ENCODE results near the gene ST14.
A peak's percentile ranks its signal among the peaks of the same experiment; 100 is the strongest.

The ST14 gene

DNA sequence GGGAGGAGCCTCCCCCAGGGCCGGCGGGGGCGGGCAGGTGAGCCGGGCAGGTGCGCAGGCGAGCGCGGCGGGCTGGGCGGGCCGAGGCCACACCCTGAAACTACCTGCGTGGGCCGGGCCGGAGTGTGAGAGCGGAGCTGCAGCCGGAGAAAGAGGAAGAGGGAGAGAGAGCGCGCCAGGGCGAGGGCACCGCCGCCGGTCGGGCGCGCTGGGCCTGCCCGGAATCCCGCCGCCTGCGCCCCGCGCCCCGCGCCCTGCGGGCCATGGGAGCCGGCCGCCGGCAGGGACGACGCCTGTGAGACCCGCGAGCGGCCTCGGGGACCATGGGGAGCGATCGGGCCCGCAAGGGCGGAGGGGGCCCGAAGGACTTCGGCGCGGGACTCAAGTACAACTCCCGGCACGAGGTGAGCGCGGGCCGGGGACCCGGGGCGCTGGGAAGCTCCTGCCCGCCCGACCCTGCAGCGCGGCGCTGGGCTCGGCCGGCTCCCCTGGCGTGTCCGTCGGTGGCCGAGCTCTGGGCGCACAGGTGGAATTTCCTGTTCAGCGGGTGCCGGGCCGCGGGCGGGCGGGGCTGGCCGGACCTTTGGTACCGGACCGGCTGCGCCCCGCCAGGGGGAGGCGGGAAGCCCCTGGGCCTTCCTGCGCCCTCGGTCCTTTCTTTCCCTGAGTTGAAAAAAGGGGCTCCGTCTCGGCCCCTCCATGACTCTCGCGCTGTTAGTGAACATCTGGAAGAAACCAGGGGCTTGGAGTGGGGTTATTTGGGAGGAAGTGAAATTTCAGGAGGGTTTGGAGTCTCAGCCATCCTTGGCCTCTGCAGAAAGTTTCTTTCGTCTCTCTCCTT, at the start of gene ST14:
Gene ST14 (plus strand): TSS at position 126 of the 841 bp plus-strand sequence. CDS start 198 bp downstream, at position 324.
- DNase-seq (ENCODE audit: low read depth in 3 of 3), result no peak

DNA sequence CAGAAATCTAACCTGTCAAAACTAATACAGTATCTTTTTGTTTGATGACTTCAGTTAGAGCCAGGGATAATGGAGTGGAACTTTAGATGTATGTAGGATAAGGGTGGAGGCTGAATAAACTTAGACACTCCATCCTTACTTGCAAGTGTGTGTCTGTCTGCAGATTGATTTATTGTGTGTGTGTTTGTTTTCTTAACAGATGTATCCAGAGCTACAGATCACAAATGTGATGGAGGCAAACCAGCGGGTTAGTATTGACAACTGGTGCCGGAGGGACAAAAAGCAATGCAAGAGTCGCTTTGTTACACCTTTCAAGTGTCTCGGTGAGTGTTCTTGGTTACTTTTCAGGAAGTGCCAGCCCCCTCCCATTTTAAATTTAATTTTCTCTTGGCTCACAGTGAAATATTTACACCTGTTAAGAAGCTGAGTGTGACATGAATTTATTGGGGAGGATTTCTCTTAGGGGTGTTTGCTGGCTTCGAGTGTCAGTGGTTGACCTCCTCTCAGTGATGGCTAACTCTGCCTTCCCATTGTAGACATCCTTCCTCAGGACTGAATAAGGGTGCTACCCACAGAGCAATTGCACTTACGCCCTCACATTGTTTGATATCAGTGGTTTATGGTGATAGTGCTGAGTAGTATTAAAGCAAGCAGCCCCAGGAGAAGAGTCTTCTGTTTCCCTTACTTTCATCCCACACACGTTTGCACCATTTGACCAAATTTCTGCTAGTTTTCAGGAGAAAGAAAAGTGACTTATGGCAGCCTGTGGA, 49.1 kb upstream of the ST14 start:
- DNase-seq (ENCODE audit: low read depth in 3 of 3), result no peak

DNA sequence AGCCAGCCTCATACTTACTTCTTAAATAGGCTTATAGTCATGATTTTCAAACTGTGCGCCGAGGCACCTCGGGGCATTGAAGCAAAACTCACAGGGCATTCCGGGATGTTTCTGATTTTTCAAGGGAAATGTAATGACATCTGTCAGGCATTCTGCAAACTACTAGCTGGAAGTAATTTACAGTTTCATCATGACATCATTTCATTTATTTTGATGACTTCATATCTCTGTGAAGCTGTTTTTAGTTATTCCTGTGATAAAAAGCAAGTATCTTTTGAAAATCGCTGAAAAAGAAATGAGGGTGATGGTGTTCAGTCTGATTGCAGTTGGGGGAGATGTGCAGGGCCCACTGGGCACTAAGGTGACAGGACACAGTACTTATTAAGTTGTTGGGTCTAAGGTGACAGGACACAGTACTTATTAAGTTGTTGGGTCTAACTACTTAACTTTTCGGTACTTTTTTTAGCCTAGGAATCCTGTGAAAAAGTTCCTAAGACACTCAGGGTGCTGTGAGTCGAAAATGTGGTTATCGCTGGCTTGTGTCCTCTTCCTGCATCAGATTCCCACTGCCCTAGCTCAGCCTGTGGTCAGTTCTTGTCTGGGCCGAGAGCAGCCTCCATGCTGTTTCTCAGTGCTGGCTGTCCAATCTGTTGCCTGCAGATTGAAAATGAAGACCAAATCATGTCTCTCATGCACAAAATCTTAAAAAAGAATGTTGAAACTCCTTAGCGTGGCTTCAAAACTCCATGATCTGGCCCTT, 47.3 kb upstream of the ST14 start:
- DNase-seq (ENCODE audit: low read depth in 3 of 3), result no peak

DNA sequence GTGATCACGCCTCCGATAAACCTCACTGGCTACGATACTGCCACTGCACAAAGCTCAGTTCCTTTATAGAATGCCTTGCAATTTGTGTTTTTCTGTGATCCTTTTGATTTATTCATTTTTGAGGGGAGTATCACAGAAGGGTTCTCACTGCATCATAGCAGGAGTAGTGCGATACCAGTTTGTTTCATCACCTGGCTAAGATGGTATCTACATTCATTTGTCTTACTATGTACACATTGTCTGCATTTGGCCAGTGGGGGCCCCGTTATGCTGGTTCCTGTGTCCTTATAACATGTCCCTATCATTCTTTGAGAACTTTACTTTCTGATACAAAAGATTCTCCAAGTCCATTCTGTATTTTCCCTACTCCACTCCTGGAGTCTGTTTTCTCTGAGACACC, 45.3 kb upstream of the ST14 start:
- no peak for DNase-seq (ENCODE audit: low read depth in 3 of 3)

GRCh38 chr11:130114726-130115125, 44.9 kb upstream of the ST14 start:
- no peak for DNase-seq (ENCODE audit: low read depth in 3 of 3)

DNA sequence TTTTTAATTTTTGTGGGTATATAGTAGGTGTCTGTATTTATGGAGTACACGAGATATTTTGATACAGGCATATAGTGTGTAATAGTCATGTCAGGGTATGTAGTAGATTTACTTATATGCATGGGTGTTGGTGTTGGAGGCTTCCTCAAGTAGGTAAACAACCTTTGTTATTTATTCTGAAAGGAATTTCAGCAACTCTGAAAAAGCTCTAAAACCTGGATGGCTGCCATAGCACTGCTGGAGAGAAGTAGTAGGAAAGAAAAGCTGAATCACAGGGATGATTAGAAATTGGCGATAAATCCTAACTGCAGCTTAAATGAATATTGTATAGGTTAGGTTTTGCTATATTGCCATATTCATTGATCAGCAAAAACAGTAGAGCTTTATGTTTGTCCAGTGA, 44.4 kb upstream of the ST14 start:
- DNase-seq (ENCODE audit: low read depth in 3 of 3), result no peak

DNA sequence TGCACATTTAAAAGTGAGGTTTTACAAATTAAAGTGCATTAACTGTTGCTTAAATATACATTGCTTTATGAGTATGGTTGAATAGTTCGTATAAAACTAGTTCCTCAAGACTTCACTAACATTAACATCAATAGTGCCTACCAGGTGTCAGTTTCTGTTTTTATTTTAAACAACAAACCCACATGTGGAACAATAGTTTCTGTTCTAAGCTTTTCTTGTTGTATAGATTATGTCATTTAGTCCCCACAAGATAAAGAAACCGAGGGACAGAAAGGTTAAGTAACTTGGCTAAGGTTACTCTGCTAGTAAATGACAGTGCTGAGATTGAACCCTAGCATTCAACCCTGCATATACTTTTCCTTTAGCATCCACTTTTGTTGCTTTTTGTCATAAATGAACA, 41.4 kb upstream of the ST14 start:
- no peak for DNase-seq (ENCODE audit: low read depth in 3 of 3)

GRCh38 chr11:130118636-130119387, 40.8 kb upstream of the ST14 start:
- peak in 1 of 3 donors; percentile 4 for DNase-seq (ENCODE audit: low read depth in 3 of 3)

DNA sequence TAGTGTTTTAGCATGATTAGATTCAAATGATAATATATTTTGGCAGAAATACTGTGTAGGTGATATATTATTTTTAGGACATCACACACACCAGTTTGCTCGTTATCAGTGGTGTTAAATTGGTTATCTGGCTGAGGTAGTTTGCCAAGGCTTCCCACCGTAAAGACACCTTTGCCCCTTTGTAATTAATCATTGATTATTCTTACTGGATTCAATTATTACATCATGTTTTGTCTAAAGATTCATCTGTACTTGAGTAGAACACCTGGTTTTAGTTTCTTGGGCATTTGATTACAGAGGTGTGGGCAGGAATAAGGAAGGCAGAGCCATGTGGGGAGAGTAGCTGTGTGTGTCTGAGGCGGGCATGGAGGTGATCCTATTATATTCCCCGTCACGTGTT, 39.5 kb upstream of the ST14 start:
- DNase-seq (ENCODE audit: low read depth in 3 of 3), result no peak

DNA sequence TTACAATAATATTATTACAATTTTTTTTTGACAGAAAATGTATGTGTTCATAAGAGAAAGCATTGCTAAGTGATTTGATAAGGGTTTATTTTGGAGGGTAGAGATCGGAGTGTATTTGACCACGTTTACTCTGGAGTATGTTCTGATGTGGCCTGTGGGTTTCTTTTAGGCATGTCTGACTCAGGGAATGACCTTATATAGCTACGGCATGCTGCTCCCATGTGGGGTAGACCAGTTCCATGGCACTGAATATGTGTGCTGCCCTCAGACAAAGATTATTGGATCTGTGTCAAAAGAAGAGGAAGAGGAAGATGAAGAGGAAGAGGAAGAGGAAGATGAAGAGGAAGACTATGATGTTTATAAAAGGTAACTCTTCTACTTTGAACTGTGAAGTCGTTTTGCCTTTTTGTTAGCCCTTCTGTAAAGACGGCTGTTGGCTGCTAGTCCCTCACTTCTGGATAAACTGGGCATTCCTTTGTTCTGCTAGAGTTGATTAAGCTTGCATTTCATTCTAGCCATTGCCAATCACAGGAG, 38.1 kb upstream of the ST14 start:
- peak in 1 of 3 donors; percentile 12 for DNase-seq (ENCODE audit: low read depth in 3 of 3)

DNA sequence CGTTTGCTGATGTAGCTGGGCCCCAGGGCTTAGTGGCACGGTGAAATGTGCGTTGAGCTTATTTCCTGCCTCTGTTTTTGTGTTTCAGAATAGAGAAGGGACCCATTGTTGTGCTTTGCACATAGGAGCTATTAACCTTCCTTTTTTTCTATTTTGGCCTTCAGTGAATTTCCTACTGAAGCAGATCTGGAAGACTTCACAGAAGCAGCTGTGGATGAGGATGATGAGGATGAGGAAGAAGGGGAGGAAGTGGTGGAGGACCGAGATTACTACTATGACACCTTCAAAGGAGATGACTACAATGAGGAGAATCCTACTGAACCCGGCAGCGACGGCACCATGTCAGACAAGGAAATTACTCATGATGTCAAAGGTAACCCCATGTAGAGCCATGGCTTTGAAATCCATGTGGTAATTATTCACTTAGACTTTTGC, 37.4 kb upstream of the ST14 start:
- DNase-seq (ENCODE audit: low read depth in 3 of 3), result peak in 2 of 3 donors; percentile 30 to 32

DNA sequence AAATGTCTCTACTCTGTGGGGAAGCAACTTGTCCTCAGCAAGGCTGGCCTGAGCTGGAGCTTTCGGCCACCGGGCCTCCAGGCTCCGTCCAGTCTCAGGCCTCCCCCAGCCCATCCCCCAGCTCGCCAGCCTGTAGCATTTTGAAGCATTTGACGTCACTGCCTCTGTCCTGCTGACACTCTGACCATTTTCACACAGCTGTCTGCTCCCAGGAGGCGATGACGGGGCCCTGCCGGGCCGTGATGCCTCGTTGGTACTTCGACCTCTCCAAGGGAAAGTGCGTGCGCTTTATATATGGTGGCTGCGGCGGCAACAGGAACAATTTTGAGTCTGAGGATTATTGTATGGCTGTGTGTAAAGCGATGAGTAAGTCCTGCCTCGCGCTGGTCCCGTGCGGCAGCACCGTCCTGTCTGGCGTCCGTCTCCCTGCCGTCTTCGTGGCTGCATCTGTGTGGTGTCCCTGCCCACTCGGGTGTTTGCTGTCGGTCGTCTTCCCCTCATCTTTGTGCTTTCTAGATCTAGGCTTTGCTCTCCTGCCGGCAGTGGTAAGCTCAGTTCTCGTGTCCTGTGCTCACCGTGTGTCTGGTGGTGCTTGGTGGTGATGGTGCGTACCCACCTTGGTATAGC, 36.1 kb upstream of the ST14 start:
- DNase-seq (ENCODE audit: low read depth in 3 of 3), result no peak

DNA sequence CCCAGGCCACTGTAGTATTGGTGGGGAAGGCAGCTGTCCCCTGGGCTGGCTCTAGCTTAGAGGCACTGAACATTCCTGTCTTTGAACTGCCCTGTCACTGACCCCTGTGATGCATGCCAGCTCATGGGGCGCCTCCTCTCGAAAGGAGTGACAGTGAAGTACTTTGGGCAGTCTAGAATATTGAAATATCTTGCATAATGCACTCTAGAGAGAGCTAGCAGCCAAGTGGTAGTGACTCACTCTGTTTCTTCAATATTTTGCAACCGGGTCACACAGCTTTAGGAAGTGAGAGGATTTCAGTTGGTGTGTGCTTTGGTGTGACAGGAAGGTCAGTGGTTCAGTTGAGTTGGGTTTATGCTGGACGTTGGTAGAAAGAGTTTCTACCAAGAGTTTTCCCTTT, 35.5 kb upstream of the ST14 start:
- DNase-seq (ENCODE audit: low read depth in 3 of 3), result no peak

- no peak for DNase-seq (ENCODE audit: low read depth in 3 of 3)
Observed at GRCh38 chr11:130125638-130126037, 33.9 kb upstream of the ST14 start.

DNA sequence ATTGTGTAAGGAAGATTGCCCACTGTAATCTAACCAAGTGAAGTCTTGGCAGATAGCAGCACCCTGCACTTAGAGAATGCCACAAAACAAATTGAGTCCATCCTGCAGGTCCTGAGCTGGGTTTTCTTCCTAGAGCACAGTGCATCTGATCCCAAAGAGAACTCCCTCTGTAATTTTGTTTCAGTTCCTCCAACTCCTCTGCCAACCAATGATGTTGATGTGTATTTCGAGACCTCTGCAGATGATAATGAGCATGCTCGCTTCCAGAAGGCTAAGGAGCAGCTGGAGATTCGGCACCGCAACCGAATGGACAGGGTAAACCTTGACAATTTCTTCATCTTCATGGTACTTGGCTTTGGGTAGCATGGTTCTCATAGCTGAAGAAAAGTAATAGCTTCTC, 33.1 kb upstream of the ST14 start:
- no peak for DNase-seq (ENCODE audit: low read depth in 3 of 3)

DNA sequence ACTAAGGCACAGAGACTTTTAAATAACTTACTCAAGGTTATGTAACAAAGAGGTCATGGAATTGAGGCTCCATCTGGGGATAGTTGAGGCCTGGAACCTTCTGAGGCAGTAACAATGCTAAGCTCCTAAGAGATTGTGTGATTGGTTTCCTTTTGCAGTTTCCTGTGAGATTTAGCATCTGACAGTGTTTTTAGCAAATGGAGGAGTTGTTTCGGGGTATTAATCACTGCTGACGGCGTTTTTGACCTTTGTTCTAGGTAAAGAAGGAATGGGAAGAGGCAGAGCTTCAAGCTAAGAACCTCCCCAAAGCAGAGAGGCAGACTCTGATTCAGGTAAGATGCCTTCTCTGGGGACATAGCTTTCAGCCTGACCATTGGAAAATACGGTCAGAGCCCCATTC, 32.1 kb upstream of the ST14 start:
- no peak for DNase-seq (ENCODE audit: low read depth in 3 of 3)

GRCh38 chr11:130128626-130129025, 31.0 kb upstream of the ST14 start:
- DNase-seq (ENCODE audit: low read depth in 3 of 3), result no peak

DNA sequence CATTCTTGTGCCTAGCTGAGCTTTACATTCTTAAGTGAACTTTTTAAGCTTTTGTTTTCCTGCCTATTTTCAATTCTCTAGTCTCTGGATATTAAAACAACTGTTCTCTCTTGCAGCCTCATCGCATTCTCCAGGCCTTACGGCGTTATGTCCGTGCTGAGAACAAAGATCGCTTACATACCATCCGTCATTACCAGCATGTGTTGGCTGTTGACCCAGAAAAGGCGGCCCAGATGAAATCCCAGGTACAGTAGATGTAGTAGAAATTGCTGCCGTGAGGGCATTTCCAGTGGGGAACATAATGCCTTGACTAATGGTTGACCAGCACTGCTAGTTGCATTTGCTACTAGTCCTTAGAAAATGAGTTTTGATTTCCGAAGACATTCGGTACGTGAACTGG, 29.7 kb upstream of the ST14 start:
- DNase-seq (ENCODE audit: low read depth in 3 of 3), result no peak

- DNase-seq (ENCODE audit: low read depth in 3 of 3), result no peak
Observed at GRCh38 chr11:130131961-130132850, 27.4 kb upstream of the ST14 start.

- no peak for DNase-seq (ENCODE audit: low read depth in 3 of 3)
Observed at GRCh38 chr11:130133716-130134115, 25.9 kb upstream of the ST14 start.
